NCI-H2107 treated with DMSO at 0.1 percent for 48 hours (cell line): ENCODE data around the gene KRTAP9-7.

Experiments used
- DNase-seq: peaks from one replicate; lab custom pipeline; 2025; ENCODE audit not compliant: unreplicated experiment; lab: John Stamatoyannopoulos, UW

The KRTAP9-7 gene

GRCh38 chr17:41318231-41318630, 42.7 kb downstream of the KRTAP9-7 start:
- DNase-seq, result no peak

GRCh38 chr17:41322094-41322902, 46.8 kb downstream of the KRTAP9-7 start:
- DNase-seq, result peak; percentile 63

- no peak for DNase-seq
Observed at GRCh38 chr17:41322903-41323895, 47.7 kb downstream of the KRTAP9-7 start.

GRCh38 chr17:41324180-41325075, 48.9 kb downstream of the KRTAP9-7 start:
- no peak for DNase-seq

GRCh38 chr17:41325126-41325525, 49.6 kb downstream of the KRTAP9-7 start:
- no peak for DNase-seq

- no peak for DNase-seq
Observed at GRCh38 chr17:41325611-41326010, 50.1 kb downstream of the KRTAP9-7 start.
